MCF 10A (cell line): ENCODE data around the gene ALDH5A1. TPM values are rescaled to one million over a fixed set of nuclear protein-coding genes. Genes with fewer than 3 reads are reported as not detected.

Experiments
- BruUV-seq: library from RNA; stranded (reverse); fragments of 400-500 nt; replicated peaks from 2 replicates; lab custom pipeline; 2021; lab: Mats Ljungman, UMichigan
- CTCF ChIA-PET: fragments of 300-600 bp; sonication (Branson Sonifier 250); formaldehyde crosslinking; extraction: SDS; loops from one replicate; lab custom pipeline; 2021; ENCODE audit warnings: antibody characterized with exemption, inconsistent platforms; lab: Yijun Ruan, JAX
- POLR2A ChIA-PET: fragments of 300-600, 350-650 bp; sonication (Branson Sonifier 250); formaldehyde crosslinking; extraction: SDS; loops from one replicate; lab custom pipeline; 2020; ENCODE audit warnings: antibody characterized with exemption, inconsistent platforms; lab: Yijun Ruan, JAX
- DNase-seq: peaks from one replicate; pipeline ENCODE4 v3.0.0-alpha.2; 2018; ENCODE audit not compliant: unreplicated experiment
- H3K27ac Mint-ChIP-seq: one replicate; pipeline ENCODE4 v1.8.0; 2022; ENCODE audit warnings: mild to moderate bottlenecking, low read depth, mixed read lengths; ENCODE audit not compliant: unreplicated experiment
- H3K27me3 Mint-ChIP-seq: one replicate; pipeline ENCODE4 v1.8.0; 2022; ENCODE audit warnings: mixed read lengths; ENCODE audit not compliant: insufficient read depth, unreplicated experiment
- H3K36me3 Mint-ChIP-seq: one replicate; pipeline ENCODE4 v1.8.0; 2022; ENCODE audit warnings: mild to moderate bottlenecking, moderate library complexity, mixed read lengths; ENCODE audit not compliant: insufficient read depth, unreplicated experiment
- H3K4me1 Mint-ChIP-seq: one replicate; pipeline ENCODE4 v1.8.0; 2022; ENCODE audit warnings: mixed read lengths; ENCODE audit not compliant: insufficient read depth, unreplicated experiment
- H3K4me3 Mint-ChIP-seq: one replicate; pipeline ENCODE4 v1.8.0; 2022; ENCODE audit warnings: mild to moderate bottlenecking, moderate library complexity, mixed read lengths; ENCODE audit not compliant: unreplicated experiment
- H3K9me3 Mint-ChIP-seq: one replicate; pipeline ENCODE4 v1.8.0; 2022; ENCODE audit warnings: mixed read lengths; ENCODE audit not compliant: unreplicated experiment
- intact Hi-C: fragments of 100-400 bp; cut with micrococcal nuclease; formaldehyde crosslinking; loops from 2 replicates; pipeline ENCODE4 v1.14.1; 2022
- total RNA-seq: library from RNA; stranded (reverse); gene quantifications from 2 replicates; pipeline ENCODE4 v1.2.3, GENCODE V29; 2022
- TF ChIP-seq, protein P1 (sequence below): fragments of 200-600 bp; IDR thresholded peaks from one replicate; pipeline ENCODE4 v1.8.0; 2022; ENCODE audit warnings: antibody characterized with exemption, mild to moderate bottlenecking; ENCODE audit not compliant: unreplicated experiment

The ALDH5A1 gene
- total RNA-seq, 1 experiment from 2014 or later, result 1.7 TPM

DNA sequence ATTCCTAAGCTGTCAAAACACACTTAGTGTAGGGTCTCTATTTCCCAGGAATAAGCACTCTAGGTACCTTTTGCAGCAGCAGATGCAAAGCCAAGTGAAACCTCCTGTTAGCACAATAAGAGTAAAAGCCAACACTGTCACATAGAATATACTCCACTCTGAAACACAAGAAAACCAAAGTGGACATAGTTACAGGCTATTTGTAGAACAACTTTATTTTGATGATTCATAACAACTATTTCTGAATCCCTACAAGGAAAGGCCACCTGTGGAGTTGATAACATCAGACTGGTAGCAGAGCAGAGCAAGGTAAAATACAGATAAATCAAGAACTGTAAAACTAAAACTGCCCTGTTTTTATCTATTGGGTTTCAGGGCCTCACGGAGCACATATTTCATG is 59.7 kb downstream of the ALDH5A1 start:
- POLR2A ChIA-PET, result no interaction called here
- Mint-ChIP-seq H3K4me1 (no peaks in the 10 kb centered on the region), H3K9me3 (no peaks in the 10 kb centered on the region), H3K27me3 (no peaks in the 10 kb centered on the region), H3K4me3 (no peak overlapping the region), H3K27ac (no peak overlapping the region), H3K36me3 (no peaks in the 10 kb centered on the region)
- TF ChIP-seq, protein P1, sequence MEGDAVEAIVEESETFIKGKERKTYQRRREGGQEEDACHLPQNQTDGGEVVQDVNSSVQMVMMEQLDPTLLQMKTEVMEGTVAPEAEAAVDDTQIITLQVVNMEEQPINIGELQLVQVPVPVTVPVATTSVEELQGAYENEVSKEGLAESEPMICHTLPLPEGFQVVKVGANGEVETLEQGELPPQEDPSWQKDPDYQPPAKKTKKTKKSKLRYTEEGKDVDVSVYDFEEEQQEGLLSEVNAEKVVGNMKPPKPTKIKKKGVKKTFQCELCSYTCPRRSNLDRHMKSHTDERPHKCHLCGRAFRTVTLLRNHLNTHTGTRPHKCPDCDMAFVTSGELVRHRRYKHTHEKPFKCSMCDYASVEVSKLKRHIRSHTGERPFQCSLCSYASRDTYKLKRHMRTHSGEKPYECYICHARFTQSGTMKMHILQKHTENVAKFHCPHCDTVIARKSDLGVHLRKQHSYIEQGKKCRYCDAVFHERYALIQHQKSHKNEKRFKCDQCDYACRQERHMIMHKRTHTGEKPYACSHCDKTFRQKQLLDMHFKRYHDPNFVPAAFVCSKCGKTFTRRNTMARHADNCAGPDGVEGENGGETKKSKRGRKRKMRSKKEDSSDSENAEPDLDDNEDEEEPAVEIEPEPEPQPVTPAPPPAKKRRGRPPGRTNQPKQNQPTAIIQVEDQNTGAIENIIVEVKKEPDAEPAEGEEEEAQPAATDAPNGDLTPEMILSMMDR, result no peak
- CTCF ChIA-PET, result interaction anchor here (1.1 kb wide), 1 partner anchor 12 kb away, joined by 4 read pairs; no protein-coding TSS in a partner anchor
- BruUV-seq, result no TSS peak
- intact Hi-C loops, result no loop called here
- no peak for DNase-seq

DNA sequence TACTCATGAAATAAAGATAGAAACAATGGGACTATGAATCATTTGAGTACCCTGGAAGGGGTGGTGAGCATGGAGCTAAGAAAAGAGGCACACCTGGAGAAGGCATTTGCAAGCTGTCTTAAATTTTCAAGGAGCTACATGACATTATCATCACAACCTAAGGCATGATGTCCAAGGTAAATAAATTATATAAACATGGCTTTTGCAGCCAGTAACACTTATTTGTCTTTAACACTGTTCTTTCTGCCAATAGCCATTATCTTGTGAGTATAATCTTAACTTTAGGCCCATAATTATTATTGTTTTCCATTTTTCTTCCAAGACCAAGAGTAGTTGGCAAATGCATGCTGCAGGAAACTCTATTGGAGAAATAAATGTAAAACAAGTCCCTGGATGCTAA is 63.7 kb downstream of the ALDH5A1 start:
- no TSS peak for BruUV-seq
- TF ChIP-seq, protein P1, result no peak
- H3K27me3 Mint-ChIP-seq, result no peaks in the 10 kb centered on the region
- no peaks in the 10 kb centered on the region for H3K36me3 Mint-ChIP-seq
- H3K9me3 Mint-ChIP-seq, result no peaks in the 10 kb centered on the region
- no peaks in the 10 kb centered on the region for H3K4me1 Mint-ChIP-seq
- no peak overlapping the region for H3K27ac Mint-ChIP-seq
- H3K4me3 Mint-ChIP-seq, result no peak overlapping the region
- POLR2A ChIA-PET, result no interaction called here
- CTCF ChIA-PET, result interaction anchor here (0.7 to 1.5 kb wide), 2 partner anchors 23 to 37 kb away, joined by 6 read pairs; no protein-coding TSS in a partner anchor
- no peak for DNase-seq
- intact Hi-C loops, result no loop called here

DNA sequence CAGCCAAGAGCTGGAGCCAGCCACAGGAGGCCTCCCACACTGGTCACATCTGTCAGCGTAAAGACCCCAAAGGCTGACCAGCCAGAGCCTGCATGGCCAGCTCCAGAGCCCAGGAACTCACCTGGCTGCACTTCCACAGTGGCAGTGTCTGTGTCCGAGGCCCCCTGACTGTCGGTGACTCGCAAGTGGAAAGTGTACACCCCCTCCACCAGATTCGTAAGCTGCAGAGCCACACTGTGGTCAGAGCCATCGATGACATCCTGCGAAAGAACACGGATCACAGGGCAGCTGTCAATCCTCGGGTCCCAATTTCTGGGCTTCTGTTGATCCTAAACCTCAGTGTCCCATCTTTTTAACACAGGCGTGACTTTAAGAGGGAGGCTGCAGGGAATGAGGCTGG is 69.3 kb downstream of the ALDH5A1 start:
- CTCF ChIA-PET, result interaction anchor here (0.5 to 4.9 kb wide), 7 partner anchors 15 to 1234 kb away, joined by 3 to 34 read pairs (median 4); no protein-coding TSS in a partner anchor
- intact Hi-C loops, result no loop called here
- H3K27ac Mint-ChIP-seq, result no peak overlapping the region
- POLR2A ChIA-PET, result no interaction called here
- no peak overlapping the region for H3K4me3 Mint-ChIP-seq
- TF ChIP-seq, protein P1, result no peak
- H3K36me3 Mint-ChIP-seq, result no peaks in the 10 kb centered on the region
- no TSS peak for BruUV-seq
- no peaks in the 10 kb centered on the region for H3K4me1 Mint-ChIP-seq
- no peak for DNase-seq
- H3K9me3 Mint-ChIP-seq, result no peaks in the 10 kb centered on the region
- H3K27me3 Mint-ChIP-seq, result no peaks in the 10 kb centered on the region

DNA sequence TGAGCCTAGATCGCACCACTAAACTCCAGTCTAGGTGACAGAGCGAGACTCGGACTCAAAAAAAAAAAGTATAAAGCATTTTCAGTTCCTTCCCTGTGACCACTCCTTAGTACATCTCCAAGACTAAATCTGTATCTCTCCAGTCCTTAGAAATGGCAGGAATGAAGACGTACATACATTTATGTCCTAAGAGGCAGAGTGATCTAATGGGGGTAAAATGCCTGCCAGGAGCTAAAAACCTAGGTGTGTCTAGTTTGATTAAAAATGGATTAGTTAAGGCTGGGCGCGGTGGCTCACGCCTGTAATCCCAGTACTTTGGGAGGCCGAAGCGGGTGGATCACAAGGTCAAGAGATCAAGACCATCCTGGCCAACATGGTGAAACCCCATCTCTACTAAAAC is 70.4 kb downstream of the ALDH5A1 start:
- intact Hi-C loops, result no loop called here
- H3K4me3 Mint-ChIP-seq, result no peak overlapping the region
- POLR2A ChIA-PET, result interaction anchor here (0.7 kb wide), 1 partner anchor 169 kb away, joined by 5 read pairs; no protein-coding TSS in a partner anchor
- BruUV-seq, result no TSS peak
- no peak overlapping the region for H3K27ac Mint-ChIP-seq
- CTCF ChIA-PET, result interaction anchor here (1.6 to 4.9 kb wide), 2 partner anchors 16 to 201 kb away, joined by 5 to 34 read pairs; no protein-coding TSS in a partner anchor
- no peaks in the 10 kb centered on the region for H3K36me3 Mint-ChIP-seq
- H3K9me3 Mint-ChIP-seq, result no peaks in the 10 kb centered on the region
- H3K4me1 Mint-ChIP-seq, result no peaks in the 10 kb centered on the region
- TF ChIP-seq, protein P1, result no peak
- H3K27me3 Mint-ChIP-seq, result no peaks in the 10 kb centered on the region
- no peak for DNase-seq
